ENCODE results near the gene MAG.

DNA sequence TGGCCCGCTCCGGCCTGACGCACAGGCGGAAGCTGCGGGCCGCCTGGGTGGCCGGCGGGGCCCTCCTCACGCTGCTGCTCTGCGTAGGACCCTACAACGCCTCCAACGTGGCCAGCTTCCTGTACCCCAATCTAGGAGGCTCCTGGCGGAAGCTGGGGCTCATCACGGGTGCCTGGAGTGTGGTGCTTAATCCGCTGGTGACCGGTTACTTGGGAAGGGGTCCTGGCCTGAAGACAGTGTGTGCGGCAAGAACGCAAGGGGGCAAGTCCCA is 60.2 kb downstream of the MAG start:
- no peak for TF ChIP-seq CTCF (conservative IDR thresholded peaks at IDR 0.05 in 1 of 2, IDR thresholded peaks at IDR 0.05 in 1 of 2; ENCODE audit: extremely low read depth in 1 of 2, insufficient read depth in 1 of 2, low read depth in 1 of 2, low read length in 2 of 2)
- TF ChIP-seq EZH2 (IDR thresholded peaks at IDR 0.05; ENCODE audit: borderline replicate concordance, low read length): no peak
